Activated CD8-positive, alpha-beta memory T cell treated with anti-CD3 and anti-CD28 coated beads for 4 hours (primary cell): Measurements from ENCODE around the gene STAT5A.
"Not testable (repeated sequence)": the region's sequence is repeated elsewhere in the genome, so short reads cannot be mapped to it uniquely, and the experiment has no call there.

Experiments used
- DNase-seq, 2 donors: peaks; one replicate each; pipeline ENCODE4 v3.0.0-alpha.2; 2020; ENCODE audit warnings: low read depth in 2 of 2

STAT5A gene

GRCh38 chr17:42287977-42288802, at the start of gene STAT5A:
Gene STAT5A (plus strand): TSS chr17:42288498. CDS start chr17:42289412, 914 bp downstream.
- peak; percentile 52 to 59 for DNase-seq

- DNase-seq, result not testable (repeated sequence)
Observed at GRCh38 chr17:42239576-42239975, 48.7 kb upstream of the STAT5A start.

- DNase-seq, result no peak
Observed at GRCh38 chr17:42240201-42240600, 48.1 kb upstream of the STAT5A start.

- not testable (repeated sequence) for DNase-seq
Observed at GRCh38 chr17:42240863-42241262, 47.4 kb upstream of the STAT5A start.

GRCh38 chr17:42241871-42242270, 46.4 kb upstream of the STAT5A start:
- DNase-seq, result no peak

- no peak for DNase-seq
Observed at GRCh38 chr17:42243493-42243982, 44.8 kb upstream of the STAT5A start.

- DNase-seq, result not testable (repeated sequence)
Observed at GRCh38 chr17:42244116-42244515, 44.2 kb upstream of the STAT5A start.

GRCh38 chr17:42245183-42245582, 43.1 kb upstream of the STAT5A start:
- not testable (repeated sequence) for DNase-seq

- DNase-seq, result no peak
Observed at GRCh38 chr17:42246515-42246914, 41.8 kb upstream of the STAT5A start.

GRCh38 chr17:42247734-42248133, 40.6 kb upstream of the STAT5A start:
- DNase-seq, result no peak

GRCh38 chr17:42248351-42249179, 39.7 kb upstream of the STAT5A start:
- DNase-seq, result peak; percentile 49 to 69

- DNase-seq, result no peak
Observed at GRCh38 chr17:42249681-42250446, 38.4 kb upstream of the STAT5A start.

GRCh38 chr17:42251115-42251514, 37.2 kb upstream of the STAT5A start:
- DNase-seq, result no peak

GRCh38 chr17:42252597-42253550, 35.4 kb upstream of the STAT5A start:
- no peak for DNase-seq

- no peak for DNase-seq
Observed at GRCh38 chr17:42253578-42253977, 34.7 kb upstream of the STAT5A start.

GRCh38 chr17:42255445-42255844, 32.9 kb upstream of the STAT5A start:
- no peak for DNase-seq

- no peak for DNase-seq
Observed at GRCh38 chr17:42260318-42260717, 28.0 kb upstream of the STAT5A start.

- not testable (repeated sequence) for DNase-seq
Observed at GRCh38 chr17:42264366-42264765, 23.9 kb upstream of the STAT5A start.

GRCh38 chr17:42266462-42266861, 21.8 kb upstream of the STAT5A start:
- no peak for DNase-seq

- peak; percentile 21 to 50 for DNase-seq
Observed at GRCh38 chr17:42266918-42267766, 21.2 kb upstream of the STAT5A start.
